ENCODE results near the gene MINDY1.

Gene MINDY1

DNA sequence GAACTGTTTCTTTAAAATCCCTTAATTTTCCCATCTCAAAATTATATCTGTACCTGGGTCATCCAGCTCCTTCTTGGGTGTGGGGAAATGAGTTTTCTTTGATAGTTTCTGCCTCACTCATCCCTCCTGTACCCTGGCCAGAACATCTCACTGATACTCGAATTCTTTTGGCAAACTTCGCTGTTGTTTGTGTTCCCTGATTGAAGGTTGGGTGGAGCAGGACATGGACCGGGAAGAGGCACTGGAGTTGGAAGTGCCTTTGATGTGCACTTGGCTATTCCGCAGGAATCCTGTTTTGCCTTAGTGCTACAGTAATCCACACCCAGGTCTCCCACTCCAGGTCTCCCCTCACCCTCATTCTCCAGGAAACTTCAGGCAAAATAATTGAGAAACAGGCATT lies 11.2 kb downstream of the MINDY1 start:
- no peak for DNase-seq
- Mint-ChIP-seq H3K4me3 (no peak overlapping the region), H3K9me3 (no peaks in the 10 kb centered on the region), H3K36me3 (ENCODE audit: low read depth) (peaks cover 5% of the 10 kb centered on the region), H3K4me1 (peaks cover 12% of the 10 kb centered on the region), H3K27ac (no peak overlapping the region), H3K27me3 (ENCODE audit: low read depth, poor library complexity) (peaks cover 5% of the 10 kb centered on the region)
- TF ChIP-seq, protein P1, sequence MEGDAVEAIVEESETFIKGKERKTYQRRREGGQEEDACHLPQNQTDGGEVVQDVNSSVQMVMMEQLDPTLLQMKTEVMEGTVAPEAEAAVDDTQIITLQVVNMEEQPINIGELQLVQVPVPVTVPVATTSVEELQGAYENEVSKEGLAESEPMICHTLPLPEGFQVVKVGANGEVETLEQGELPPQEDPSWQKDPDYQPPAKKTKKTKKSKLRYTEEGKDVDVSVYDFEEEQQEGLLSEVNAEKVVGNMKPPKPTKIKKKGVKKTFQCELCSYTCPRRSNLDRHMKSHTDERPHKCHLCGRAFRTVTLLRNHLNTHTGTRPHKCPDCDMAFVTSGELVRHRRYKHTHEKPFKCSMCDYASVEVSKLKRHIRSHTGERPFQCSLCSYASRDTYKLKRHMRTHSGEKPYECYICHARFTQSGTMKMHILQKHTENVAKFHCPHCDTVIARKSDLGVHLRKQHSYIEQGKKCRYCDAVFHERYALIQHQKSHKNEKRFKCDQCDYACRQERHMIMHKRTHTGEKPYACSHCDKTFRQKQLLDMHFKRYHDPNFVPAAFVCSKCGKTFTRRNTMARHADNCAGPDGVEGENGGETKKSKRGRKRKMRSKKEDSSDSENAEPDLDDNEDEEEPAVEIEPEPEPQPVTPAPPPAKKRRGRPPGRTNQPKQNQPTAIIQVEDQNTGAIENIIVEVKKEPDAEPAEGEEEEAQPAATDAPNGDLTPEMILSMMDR (IDR thresholded peaks at IDR 0.05): no peak

DNA sequence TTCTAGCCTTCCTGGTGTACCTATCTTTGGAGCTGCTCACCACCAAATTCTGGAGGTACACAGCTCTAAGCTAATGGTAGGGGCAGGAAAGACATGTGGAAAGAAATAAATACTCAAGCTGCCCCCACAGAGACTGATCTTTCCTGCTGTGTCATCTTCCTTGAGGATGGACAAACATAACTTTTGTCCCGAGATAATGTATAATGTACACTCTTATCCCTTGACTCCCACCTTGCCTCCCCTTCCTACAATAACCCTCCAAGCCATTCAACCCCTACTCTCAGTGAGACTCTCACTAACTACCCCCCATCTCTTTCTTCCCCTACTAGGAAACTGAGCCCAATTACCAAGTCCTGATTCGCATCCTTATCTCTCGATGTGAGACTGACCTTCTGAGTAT lies 12.5 kb downstream of the MINDY1 start:
- TF ChIP-seq, protein P1 (IDR thresholded peaks at IDR 0.05): no peak
- no peak overlapping the region for H3K27ac Mint-ChIP-seq
- no peak for DNase-seq

DNA sequence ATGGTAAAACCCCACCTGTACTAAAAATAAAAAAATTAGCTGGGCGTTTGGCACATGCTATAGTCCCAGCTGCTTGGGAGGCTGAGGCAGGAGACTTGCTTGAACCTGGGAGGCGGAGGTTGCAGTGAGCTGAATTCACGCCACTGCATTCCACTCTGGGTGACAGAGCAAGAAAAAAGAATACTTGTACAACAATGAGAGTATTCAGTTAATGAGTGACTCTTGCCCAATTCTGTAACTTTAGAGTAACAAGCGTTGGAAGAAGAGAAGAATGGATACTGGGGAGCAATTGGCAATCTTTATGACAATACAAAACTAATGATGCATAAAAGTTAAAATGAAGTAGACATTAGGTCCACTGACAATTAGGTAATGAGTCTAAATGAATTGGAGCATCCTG lies 14.1 kb downstream of the MINDY1 start:
- Mint-ChIP-seq H3K27me3 (ENCODE audit: low read depth, poor library complexity) (peaks cover 5% of the 10 kb centered on the region), H3K36me3 (ENCODE audit: low read depth) (no peaks in the 10 kb centered on the region), H3K27ac (no peak overlapping the region), H3K4me3 (no peak overlapping the region), H3K9me3 (no peaks in the 10 kb centered on the region), H3K4me1 (peaks cover 25% of the 10 kb centered on the region)
- no peak for DNase-seq
- TF ChIP-seq, protein P1 (IDR thresholded peaks at IDR 0.05): no peak

More for the DNA sequence above, 12.5 kb downstream of the MINDY1 start:
- Mint-ChIP-seq H3K4me3 (no peak overlapping the region), H3K27me3 (ENCODE audit: low read depth, poor library complexity) (peaks cover 5% of the 10 kb centered on the region), H3K4me1 (peaks cover 12% of the 10 kb centered on the region), H3K36me3 (ENCODE audit: low read depth) (no peaks in the 10 kb centered on the region), H3K9me3 (no peaks in the 10 kb centered on the region)

DNA sequence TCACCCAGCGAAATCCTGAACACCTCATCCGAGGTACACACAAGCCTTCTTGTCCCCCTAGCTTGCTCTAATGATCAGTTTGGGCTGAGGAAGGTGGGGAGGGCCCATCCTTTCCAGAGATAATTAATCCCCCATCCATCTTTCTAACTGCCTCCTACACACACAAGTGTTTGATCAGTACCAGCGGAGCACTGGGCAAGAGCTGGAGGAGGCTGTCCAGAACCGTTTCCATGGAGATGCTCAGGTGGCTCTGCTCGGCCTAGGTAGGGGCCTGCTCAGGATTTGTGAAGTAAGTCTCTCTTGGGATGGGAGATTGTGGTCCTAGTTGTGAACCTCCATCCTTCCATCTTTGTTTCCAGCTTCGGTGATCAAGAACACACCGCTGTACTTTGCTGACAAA lies 18.8 kb downstream of the MINDY1 start:
- H3K27me3 Mint-ChIP-seq (ENCODE audit: low read depth, poor library complexity): peaks cover 3% of the 10 kb centered on the region

DNA sequence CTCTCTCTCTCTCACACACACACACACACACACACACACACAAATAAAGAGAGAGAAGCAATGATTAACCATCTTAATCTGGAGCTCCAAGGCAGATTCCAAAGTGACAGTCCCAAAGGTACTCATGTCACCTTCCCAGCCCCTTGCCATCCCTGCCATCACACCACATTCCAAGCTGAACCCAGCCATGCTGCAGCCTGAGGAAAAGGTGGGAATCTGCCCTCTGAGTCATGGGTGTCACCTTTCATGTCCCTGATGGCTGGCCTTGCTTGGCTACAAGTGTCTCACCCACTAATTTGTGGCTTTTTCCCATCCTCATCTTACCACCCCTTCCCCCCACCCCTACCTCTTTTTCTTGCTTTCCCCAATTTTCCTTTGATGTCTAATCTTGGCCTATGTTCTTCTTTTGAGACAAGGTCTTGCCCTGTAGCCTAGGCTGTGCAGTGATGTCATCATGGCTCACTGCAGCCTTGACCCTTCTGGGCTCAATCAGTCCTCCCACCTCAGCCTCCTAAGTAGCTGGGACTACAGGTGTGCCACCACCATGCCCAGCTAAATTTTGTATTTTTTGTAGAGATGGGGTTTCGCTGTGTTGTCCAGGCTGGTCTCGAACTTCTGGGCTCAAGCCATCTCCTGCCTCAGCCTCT lies 21.4 kb downstream of the MINDY1 start:
- H3K4me3 Mint-ChIP-seq: no peak overlapping the region
- H3K27ac Mint-ChIP-seq: peak overlapping the region; percentile 61
- TF ChIP-seq, protein P1 (IDR thresholded peaks at IDR 0.05): no peak
- no peak for DNase-seq
- peaks cover 71% of the 10 kb centered on the region for H3K4me1 Mint-ChIP-seq
- peaks cover 3% of the 10 kb centered on the region for H3K27me3 Mint-ChIP-seq (ENCODE audit: low read depth, poor library complexity)
- no peaks in the 10 kb centered on the region for H3K36me3 Mint-ChIP-seq (ENCODE audit: low read depth)
- no peaks in the 10 kb centered on the region for H3K9me3 Mint-ChIP-seq

More for the DNA sequence above, 18.8 kb downstream of the MINDY1 start:
- H3K36me3 Mint-ChIP-seq (ENCODE audit: low read depth): no peaks in the 10 kb centered on the region
- H3K4me3 Mint-ChIP-seq: no peak overlapping the region
- no peak for DNase-seq
- TF ChIP-seq, protein P1 (IDR thresholded peaks at IDR 0.05): no peak
- no peak overlapping the region for H3K27ac Mint-ChIP-seq
- H3K4me1 Mint-ChIP-seq: peaks cover 52% of the 10 kb centered on the region
- H3K9me3 Mint-ChIP-seq: no peaks in the 10 kb centered on the region
